H1 (cell line): ENCODE results near the gene CXCR4. TPM values are rescaled to one million over a fixed set of nuclear protein-coding genes. Genes with fewer than 3 reads are reported as not detected.

Experiments
- BACH1 ChIP-seq: IDR thresholded peaks from 2 replicates; pipeline ENCODE4 v1.6.1; 2012; ENCODE audit warnings: low read length, improper control_type of control experiment
- CEBPB ChIP-seq: IDR thresholded peaks from 2 replicates; pipeline ENCODE4 v1.6.1; 2012; ENCODE audit warnings: low read depth, low read length
- CTCF ChIP-seq, 3 experiments: IDR thresholded peaks; 1 replicate in 2 of 3; 2 replicates in 1 of 3; pipeline versions ENCODE4 v1.5.1 to v1.6.1; 2011; ENCODE audit warnings: low read length in 3 of 3, mild to moderate bottlenecking in 3 of 3, inconsistent platforms in 2 of 3, low read depth in 1 of 3, moderate library complexity in 1 of 3; ENCODE audit not compliant: insufficient read depth in 1 of 3; ENCODE audit errors: control extremely low read depth in 1 of 3
- E2F6 ChIP-seq: IDR thresholded peaks from 2 replicates; pipeline ENCODE4 v1.6.1; 2012; ENCODE audit warnings: inconsistent platforms
- FOSL1 ChIP-seq: IDR thresholded peaks from 2 replicates; pipeline ENCODE4 v1.6.1; 2011; ENCODE audit warnings: mild to moderate bottlenecking, low read depth, low read length, moderate library complexity; ENCODE audit not compliant: insufficient read depth
- HDAC2 ChIP-seq, 2 experiments: fragments of 300-600 bp in 1 of 2; sonication (generic) in 1 of 2; IDR thresholded peaks; 2 replicates each; pipeline ENCODE4 v1.6.1; 2011 to 2012; ENCODE audit warnings: low read depth in 2 of 2, low read length in 2 of 2, mild to moderate bottlenecking in 2 of 2, moderate library complexity in 2 of 2, borderline replicate concordance in 1 of 2, inconsistent platforms in 1 of 2
- KDM1A ChIP-seq: fragments of 200-600, 300-600 bp; sonication (generic); IDR thresholded peaks from 2 replicates; pipeline ENCODE4 v1.7.1; 2016; ENCODE audit warnings: mild to moderate bottlenecking, low read length, borderline replicate concordance
- KDM4A ChIP-seq: IDR thresholded peaks from one replicate; pipeline ENCODE4 v1.7.1; 2012; ENCODE audit warnings: low read depth, mild to moderate bottlenecking, moderate library complexity, low read length, inconsistent platforms; ENCODE audit not compliant: severe bottlenecking
- MAX ChIP-seq: IDR thresholded peaks from 2 replicates; pipeline ENCODE4 v1.6.1; 2012; ENCODE audit warnings: inconsistent platforms
- POLR2A ChIP-seq, 2 experiments: IDR thresholded peaks; 1 replicate in 1 of 2; 2 replicates in 1 of 2; pipeline ENCODE4 v1.6.1; 2011; ENCODE audit warnings: low read depth in 2 of 2, low read length in 2 of 2, mild to moderate bottlenecking in 2 of 2; ENCODE audit errors: control extremely low read depth in 1 of 2
- RAD21 ChIP-seq, 2 experiments: IDR thresholded peaks in 1 of 2; conservative IDR thresholded peaks in 1 of 2; 2 replicates each; pipeline ENCODE4 v1.6.1; 2011; ENCODE audit warnings: low read depth in 2 of 2, low read length in 2 of 2, improper control_type of control experiment in 1 of 2, inconsistent platforms in 1 of 2, mild to moderate bottlenecking in 1 of 2, moderate library complexity in 1 of 2
- RBBP5 ChIP-seq: IDR thresholded peaks from 2 replicates; pipeline ENCODE4 v1.7.1; 2012; ENCODE audit warnings: low read depth, mild to moderate bottlenecking, inconsistent platforms, low read length, moderate library complexity, borderline replicate concordance
- SAP30 ChIP-seq: fragments of 300-600 bp; sonication (generic); IDR thresholded peaks from 2 replicates; pipeline ENCODE4 v1.7.1; 2012; ENCODE audit warnings: low read length, moderate library complexity, mild to moderate bottlenecking, inconsistent platforms; ENCODE audit not compliant: insufficient read depth, insufficient replicate concordance
- SIN3A ChIP-seq, 2 experiments: IDR thresholded peaks in 1 of 2; conservative IDR thresholded peaks in 1 of 2; 2 replicates each; pipeline ENCODE4 v1.6.1; 2011 to 2012; ENCODE audit warnings: low read length in 2 of 2, improper control_type of control experiment in 1 of 2, low read depth in 1 of 2, mild to moderate bottlenecking in 1 of 2
- SIRT6 ChIP-seq: IDR thresholded peaks from one replicate; pipeline ENCODE4 v1.7.1; 2012; ENCODE audit warnings: low read length, inconsistent platforms
- SUZ12 ChIP-seq: fragments of 200-600 bp; sonication (generic); IDR thresholded peaks from 2 replicates; pipeline ENCODE4 v1.6.1; 2012; ENCODE audit warnings: mild to moderate bottlenecking, inconsistent platforms, low read length, moderate library complexity, mixed read lengths
- TAF7 ChIP-seq: optimal IDR thresholded peaks from 2 replicates; pipeline ENCODE3; 2011; ENCODE audit warnings: low read depth, mild to moderate bottlenecking, inconsistent platforms, low read length, moderate library complexity, borderline replicate concordance
- TBP ChIP-seq: IDR thresholded peaks from 2 replicates; pipeline ENCODE4 v1.6.1; 2011; ENCODE audit warnings: low read depth, low read length, improper control_type of control experiment
- polyA plus RNA-seq, 7 experiments: library from polyadenylated mRNA; depleted of rRNA in 3 of 7; stranded (reverse) in 5 of 7; unstranded in 2 of 7; fragments of >200 nt in 5 of 7; fragments of 200-250 nt in 2 of 7; gene quantifications; 1 replicate in 5 of 7; 2 replicates in 1 of 7; 4 replicates in 1 of 7; pipeline versions ENCODE4 v1.2.1 to v1.2.3, GENCODE V29; 2011 to 2013; ENCODE audit warnings: missing spikeins in 2 of 7, mixed read lengths in 2 of 7
- total RNA-seq: library from RNA; stranded (reverse); fragmentation: NEBNext Ultra II Directional; extraction: Animal tissue kit (Norgen Biotek cat#: 25700); gene quantifications from 2 replicates; pipeline ENCODE4 v1.2.1, GENCODE V29; 2021

CXCR4 gene
- total and polyA plus RNA-seq, 2 of the 8 experiments (the other 6 are each of a cell fraction or from before 2014, with no cell fraction given) = 1.8 to 2.8 TPM

DNA sequence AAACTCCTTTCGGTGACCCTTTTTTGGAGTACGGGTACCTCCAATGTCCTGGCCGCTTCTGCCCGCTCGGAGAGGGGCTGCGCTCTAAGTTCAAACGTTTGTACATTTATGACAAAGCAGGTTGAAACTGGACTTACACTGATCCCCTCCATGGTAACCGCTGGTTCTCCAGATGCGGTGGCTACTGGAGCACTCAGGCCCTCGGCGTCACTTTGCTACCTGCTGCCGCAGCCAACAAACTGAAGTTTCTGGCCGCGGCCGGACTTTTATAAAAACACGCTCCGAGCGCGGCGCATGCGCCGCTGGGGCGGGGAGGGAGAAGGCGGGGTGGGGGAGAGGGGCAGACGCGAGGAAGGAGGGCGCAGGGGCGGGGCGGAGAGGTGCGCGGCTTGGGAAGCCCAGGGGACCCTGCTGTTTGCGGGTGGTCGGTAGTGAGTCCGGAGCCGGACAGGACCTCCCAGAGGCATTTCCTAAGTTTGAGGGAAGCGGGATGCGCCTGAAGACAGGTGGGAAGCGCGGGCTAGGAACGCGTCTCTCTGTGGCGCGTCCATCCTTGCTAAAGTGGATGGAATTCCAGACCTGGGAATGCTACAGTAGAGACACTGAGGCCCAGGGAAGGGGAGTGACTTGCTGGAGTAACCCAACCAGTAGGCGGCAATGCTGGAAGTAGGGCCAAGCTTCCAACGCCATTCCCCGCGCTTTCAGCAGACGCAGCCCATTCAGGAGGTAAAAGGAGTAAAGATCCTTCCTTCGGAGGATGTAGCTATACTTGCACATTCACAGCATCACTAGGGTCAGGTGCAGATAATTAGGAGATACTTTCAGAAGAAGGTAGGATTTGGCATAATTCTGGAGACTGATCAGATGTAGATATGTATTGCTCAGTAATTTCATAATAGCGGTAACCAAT, at the start of gene CXCR4 (continued):
- peak; percentile 48; the same call in 1 of the 2 replicates for TF ChIP-seq SUZ12
- peak in 1 of 2 experiments; percentile 66; a peak in 2 of 4 replicates for TF ChIP-seq SIN3A (conservative IDR thresholded peaks at IDR 0.05 in 1 of 2, IDR thresholded peaks at IDR 0.05 in 1 of 2; ENCODE audit: low read depth in 1 of 2, low read length in 2 of 2)
- peak; percentile 64; the same call in 1 of the 2 replicates for TF ChIP-seq RBBP5
- peak; percentile 36 for TF ChIP-seq TAF7
- no peak for TF ChIP-seq FOSL1
- TF ChIP-seq MAX = no peak
- no peak for TF ChIP-seq SAP30
- peak; percentile 10; the same call in 1 of the 2 replicates for TF ChIP-seq KDM1A
- no peak for TF ChIP-seq SIRT6
- peak; percentile 44 to 46; a peak in 3 of 4 replicates for TF ChIP-seq RAD21 (IDR thresholded peaks at IDR 0.05 in 1 of 2, conservative IDR thresholded peaks at IDR 0.05 in 1 of 2; ENCODE audit: low read depth in 2 of 2, low read length in 2 of 2)
- TF ChIP-seq CTCF (IDR thresholded peaks at IDR 0.05; ENCODE audit: control extremely low read depth in 1 of 3, insufficient read depth in 1 of 3, low read depth in 1 of 3, low read length in 3 of 3) = peak in 2 of 3 experiments; percentile 61 to 65; a peak in 2 of 4 replicates
- 0 out of 2 replicates have a peak, but pooled peaks have one; percentile 11 for TF ChIP-seq BACH1
- TF ChIP-seq KDM4A = peak; percentile 92
- TF ChIP-seq E2F6 = peak; percentile 73
- peak; percentile 81 for TF ChIP-seq TBP
- no peak for TF ChIP-seq HDAC2 (IDR thresholded peaks at IDR 0.05; ENCODE audit: borderline replicate concordance in 1 of 2, low read depth in 2 of 2, low read length in 2 of 2)
- TF ChIP-seq POLR2A (IDR thresholded peaks at IDR 0.05; ENCODE audit: control extremely low read depth in 1 of 2, low read depth in 2 of 2, low read length in 2 of 2) = peak; percentile 35 to 58; a peak in 2 of 3 replicates
- TF ChIP-seq CEBPB = no peak
